NCI-H524 (cell line): Measurements from ENCODE around the gene RNF43.
A peak's percentile ranks its signal among the peaks of the same experiment; 100 is the strongest.

ENCODE experiments used
- DNase-seq, 2 experiments: peaks; one replicate each; lab custom pipeline; 2025; lab: John Stamatoyannopoulos, UW

The RNF43 gene

DNA sequence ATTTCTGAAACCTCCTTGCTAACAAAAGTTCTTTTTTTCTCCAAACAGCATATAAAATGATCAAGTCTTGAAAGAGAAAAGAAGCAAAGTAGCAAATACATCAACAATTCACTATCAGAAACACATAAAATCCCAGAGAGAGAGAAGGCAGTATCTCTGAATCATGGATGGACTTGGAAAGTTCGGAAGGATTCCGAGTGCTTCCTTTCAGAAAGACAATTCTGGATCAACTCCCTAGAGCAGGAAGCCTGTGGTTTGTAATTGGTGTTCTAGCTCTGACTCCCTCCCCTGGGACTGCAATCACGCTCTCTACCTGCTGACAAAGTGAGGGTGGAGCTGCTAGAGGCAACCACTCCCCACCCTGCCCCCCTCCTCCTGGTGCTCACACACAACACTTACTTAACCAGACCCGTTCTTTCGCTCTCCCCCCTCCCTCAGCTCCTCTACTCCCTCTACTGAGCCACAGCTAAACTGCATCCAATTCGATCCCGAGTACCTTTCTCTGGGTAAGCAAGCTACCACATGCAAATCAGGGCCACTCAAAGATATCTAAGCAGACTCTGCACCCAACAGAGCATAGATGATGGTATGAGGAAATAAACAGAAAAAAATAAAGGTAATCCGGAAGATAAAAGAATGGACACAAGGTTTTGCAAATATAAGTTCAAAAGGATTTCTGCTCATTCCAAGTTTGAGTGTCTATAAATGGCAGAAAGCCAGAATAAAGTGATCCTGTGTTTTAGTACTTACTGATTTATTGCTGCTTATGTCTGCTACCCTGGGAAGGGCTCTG, at the start of gene RNF43:
RNF43 (minus strand) TSS at position 235 of the 793 bp plus-strand sequence. CDS start 1,957 bp downstream, outside the sequence.
- peak; percentile 91 to 97 for DNase-seq

DNA sequence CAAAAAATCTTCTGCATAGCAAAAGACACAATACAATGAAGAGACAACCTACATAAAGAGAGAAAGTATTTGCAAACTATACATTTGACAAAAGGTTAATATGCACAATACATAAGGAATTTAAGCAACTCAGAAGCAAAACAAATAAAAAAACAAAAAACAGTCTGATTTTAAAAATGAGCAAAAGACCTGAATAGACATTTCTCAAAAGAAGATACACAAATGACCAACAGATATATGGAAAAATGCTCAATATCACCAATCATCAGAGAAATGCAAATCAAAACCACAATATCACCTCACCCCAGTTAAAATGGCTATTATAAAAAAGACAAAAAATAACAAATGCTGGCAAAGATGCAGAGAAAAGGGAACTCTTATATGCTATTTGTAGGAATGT, 38.2 kb upstream of the RNF43 start:
- no peak for DNase-seq

DNA sequence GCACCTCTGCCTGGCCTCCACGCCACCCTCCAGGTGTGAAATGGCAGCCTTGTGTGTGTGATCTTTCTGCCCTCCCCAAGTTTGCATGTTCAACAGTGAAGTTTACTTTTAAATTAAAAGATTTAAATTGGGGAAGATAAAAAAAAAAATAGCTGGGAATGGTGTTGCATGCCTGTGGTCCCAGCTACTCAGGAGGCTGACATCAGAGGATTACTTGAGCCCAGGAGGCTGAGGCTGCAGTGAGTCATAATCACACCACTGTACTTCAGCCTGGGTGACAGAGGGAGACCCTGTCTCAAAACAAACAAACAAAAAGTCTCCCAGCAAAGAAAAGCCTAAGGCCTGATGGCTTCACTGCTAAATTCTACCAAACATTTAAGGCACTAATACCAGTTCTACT, 35.4 kb upstream of the RNF43 start:
- no peak for DNase-seq

DNA sequence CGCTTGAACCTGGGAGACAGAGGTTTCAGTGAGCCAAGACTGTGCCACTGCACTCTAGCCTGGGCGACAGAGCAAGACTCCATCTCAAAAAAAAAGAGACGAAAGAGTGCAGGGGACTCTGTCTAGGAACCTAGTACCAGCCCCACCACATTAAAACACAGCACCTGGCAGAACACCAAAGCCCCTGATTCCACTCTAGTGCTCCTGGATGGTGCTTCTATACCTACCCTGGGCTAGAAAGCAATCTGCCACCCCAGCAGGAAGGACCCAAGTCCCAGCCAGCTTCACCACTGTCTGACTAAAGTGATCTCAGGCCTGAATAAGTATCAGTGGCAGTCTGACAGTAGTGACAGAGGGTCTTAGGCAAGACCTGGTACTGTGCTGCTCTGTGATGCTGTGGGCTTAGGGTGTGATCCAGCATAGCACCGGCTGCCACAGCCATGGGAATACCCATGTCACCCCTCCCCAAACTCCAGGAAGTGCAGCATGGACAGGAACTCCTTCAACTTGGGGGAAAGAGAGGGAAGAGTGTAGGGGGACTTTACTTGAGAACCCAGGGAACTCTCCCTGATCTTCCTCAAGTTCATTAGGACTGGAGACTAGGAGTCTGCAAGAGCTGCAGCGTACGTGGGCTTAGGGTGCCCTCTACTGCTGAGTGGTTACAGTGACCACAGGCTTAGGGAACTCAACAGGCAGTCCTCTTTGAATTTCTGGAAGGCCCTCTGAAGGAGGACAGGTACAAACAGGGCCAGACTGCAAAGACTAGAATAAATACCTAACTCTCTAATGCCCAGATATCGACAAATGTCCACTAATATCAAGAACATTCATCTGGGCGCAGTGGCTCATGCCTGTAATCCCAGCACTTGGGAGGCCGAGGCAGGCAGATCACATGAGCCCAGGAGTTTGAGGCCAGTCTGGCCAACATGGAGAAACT, 30.0 kb upstream of the RNF43 start:
- peak; percentile 74 to 93 for DNase-seq

DNA sequence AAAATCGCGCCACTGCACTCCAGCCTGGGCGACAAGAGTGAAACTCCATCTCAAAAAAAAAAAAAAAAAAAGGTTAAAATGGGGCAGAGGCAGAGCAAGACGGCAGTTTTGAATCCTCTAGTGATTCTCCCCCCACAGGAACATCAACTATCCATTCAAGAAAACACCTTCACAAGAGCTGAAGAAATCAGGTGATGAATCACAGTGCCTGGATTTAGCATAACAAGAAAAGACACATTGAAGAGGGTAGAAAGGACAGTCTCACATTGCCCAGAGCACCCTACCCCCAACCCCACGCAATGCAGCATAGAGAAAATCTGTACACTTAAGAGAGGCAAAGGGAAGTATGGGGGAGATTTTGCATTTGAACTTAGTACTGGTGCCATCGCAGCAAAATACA, 28.8 kb upstream of the RNF43 start:
- no peak for DNase-seq

DNA sequence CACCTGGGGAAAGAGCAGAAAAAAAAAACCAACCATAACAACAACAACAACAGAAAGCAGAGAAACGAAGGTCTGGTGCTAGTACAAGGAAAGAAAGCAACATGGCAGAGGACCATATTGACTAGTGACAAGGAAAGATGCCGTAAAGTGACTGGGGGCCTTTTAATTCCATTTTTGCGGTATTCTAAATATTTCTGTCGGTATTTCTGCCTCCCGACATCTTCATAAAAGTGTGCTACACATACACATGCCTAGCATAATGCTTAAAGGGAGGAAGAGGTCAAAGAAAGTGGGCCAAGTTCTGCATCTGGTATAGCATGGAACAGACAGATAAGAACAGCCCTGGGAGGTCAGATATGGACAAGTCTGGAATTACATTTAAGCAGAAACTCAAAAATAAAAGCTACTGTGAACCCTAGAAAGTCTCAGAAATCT, 19.5 kb upstream of the RNF43 start:
- DNase-seq, result no peak

DNA sequence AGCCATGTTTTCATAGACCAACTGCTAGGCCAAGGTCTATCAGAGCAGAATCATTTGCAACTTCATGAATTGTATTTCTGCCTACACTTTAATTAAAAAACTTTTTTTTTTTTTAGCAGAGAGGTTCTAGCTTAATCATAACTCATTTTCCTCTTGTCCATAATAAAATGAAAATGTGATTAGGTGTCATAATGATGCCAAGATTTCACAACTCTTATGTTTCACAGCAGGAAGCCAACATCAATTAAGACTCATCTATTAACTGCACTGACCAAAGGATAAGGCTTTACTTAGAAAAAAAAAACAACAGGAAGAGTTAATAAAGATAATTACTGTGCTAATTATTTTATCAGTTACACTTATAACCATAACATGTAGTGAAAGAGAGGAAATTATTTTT, 18.9 kb upstream of the RNF43 start:
- no peak for DNase-seq

DNA sequence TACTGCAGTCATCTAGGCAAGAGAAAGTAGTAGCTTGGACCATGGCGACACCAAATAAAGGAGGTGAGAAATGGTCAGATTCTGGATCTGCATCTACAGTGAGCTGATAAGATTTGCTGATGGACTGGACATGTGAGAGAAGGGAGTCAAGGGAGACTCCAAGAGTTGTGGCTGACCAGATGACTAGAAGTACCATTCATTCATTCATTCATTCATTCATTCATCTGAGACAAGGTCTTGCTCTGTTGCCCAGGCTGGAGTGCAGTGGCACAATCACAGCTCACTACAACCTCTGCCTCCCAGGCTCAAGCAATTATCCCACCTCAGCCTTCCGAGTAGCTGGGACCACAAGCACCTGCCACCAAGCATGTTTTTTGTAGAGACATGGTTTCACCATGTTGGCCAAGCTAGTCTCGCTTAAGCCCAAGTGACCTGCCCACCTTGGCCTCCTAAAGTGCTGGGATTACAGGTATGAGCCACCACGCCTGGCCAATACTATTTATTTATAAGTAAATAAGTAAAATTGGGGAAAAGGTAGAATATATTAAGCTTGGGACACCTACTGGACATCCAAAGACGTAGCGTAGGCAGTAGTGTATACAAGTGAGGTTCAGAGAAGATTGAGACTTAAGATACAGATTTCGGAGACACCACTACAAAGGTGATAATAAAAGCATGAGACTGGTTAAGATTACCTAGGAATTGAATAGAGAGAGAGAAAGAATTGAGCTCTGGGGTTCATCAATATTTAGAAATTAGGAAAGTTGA, 15.7 kb upstream of the RNF43 start:
- DNase-seq, result no peak

DNA sequence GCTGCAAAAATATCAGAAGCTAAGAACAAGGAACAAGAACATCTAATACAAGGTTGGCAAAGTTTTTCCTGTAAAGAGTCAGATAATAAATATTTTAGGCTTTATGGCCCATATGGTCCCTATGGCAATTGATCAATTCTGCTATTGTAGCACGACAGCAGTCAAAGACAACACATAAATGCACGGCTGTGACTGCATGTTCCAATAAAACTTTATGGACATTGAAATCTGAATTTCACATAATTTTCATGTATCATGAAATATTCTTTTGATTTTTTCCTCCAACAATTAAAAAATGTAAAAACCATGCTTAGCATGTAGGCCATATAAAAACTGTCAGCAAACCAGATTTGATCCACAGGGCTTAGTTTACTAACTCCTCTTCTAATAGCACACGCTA, 10.5 kb upstream of the RNF43 start:
- DNase-seq, result no peak

DNA sequence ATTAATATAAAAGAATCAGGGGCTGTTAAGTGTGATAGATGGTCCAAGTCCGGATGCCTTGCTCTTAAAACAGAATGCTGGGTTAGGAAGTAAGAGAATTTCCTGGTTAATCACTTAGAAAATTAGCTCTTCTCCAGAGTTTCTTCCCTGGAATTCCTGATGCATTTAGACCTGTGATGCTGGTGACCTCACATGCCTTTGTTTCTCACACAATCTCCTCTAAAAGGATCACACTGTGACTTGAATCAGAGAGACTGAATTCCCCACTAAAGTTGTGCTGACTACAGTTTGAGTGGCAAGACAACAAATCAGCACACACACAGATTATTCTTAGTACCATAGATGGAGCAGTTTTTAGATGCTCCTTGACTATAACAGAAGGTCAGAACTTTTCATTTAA, 4.4 kb upstream of the RNF43 start:
- no peak for DNase-seq

DNA sequence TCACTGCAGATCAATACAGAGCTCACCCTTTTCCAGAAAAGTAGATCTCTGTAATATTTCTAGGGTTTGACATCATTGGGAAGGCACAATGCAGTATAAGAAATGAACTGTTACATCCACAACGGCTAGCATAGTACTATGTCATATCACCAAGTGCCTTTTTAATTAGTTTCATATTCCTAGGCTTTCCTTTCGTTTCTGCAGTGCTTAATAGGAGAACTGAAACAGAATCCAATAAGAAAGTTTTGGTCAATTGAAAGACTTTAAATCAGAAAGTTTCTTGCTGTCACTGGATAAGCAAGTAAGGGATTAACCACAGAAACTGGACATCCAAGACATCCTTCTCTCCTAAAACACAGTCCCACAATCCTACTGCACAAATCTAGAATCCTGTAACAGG, 3.5 kb upstream of the RNF43 start:
- DNase-seq, result no peak

DNA sequence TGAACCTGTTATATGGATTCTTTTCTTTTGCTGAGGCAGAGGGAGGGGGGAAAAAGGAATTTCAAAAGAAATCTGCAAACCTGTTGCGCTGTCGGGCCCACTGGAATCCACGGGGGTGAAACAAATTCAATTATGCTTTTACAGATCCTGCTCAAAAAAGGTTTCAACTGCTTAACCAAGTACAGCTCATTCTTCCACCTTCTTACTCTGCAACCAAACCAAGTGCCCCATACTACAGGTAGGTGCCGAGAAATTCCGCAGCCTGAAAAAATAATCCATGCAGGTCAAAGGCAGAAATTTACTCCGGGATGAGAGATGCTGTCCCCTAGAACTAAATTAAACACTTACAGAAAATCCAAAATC, 416 bp downstream of the RNF43 start:
- no peak for DNase-seq

DNA sequence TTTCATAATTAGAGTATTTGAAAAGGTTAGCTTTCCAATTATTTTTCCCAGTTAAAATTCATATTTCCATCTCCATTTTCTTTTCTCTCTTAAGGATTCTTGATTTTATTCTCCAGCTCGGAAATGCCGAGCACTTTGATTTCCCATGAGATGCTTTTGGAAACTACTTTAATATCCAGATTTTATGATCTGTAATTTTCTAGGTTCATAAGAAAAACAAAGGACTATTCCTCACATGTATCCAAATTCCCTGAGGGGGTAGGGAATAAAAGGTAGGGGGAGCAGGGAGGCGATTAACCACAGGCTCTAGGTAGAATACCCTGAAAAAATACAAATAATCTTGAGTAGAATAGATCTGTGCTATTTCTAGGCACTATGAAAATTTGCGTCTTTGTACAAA, 938 bp downstream of the RNF43 start:
- DNase-seq, result no peak

DNA sequence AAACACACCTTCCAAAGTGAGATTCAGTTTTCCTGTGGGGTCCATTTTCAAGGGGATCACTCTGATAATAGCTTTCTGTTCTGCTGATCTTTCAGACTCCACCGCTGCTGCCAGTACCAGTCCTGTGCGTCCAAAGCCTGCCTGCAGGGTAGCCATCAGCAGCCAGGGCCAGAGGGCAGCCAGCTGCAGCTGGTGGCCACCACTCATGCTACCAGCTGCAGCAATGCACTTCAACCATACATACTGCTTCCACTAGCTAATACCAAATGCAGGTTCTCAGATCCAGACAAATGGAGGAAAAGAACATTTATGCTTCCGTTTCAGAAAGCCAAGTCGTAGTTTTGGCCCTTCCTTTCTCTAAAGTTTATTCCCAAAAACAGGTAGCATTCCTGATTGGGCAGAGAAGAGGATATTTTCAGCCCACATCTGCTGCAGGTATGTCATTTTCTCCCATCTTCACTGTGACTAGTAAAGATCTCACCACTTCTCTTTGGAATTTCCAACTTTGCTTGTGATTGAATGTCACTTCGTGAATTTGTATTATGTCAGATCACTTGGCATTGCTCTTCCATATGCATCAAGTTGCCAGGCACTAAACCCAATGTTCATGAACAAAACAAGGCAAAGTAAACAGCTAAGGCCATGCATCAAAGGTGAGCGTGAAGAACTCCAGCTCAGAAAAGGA, 1.8 kb downstream of the RNF43 start:
- peak in 1 of 2 experiments; percentile 51 for DNase-seq

DNA sequence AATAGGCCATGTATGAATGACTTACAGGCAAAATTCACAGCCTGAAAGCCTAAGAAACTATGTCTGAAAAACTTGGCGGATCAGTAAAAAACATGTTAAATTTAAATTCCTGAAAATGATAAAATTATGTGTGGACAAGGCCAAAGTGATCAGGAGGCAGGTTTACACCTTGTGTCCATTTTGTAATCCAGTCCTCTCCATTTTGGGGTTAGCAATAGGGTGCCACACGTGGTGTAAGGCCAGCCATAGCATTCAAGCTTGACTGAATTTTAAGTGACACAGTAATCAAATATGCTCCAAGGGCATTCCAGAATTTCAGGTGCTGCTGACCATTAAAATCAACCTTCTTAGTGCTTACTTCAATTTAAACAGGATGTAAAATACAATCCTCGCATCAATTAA, 2.7 kb downstream of the RNF43 start:
- peak; percentile 26 to 44 for DNase-seq

DNA sequence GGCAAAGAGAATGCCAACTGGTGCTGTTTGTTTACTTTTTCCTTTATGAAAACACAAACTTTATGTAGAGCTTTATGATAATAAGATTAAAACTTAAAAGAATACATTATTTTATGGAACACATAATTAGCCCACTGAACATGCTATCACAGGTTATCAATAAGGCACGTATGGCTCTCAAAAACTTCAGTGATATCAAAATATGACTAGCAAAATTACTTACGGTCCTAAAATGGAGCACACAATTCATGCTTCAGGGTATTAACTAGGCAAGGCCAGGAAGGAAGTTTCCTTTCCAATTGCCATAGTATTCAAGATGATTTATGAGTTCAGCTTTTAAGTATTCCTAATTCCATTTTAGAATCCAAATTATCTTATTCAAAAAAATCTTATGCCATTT, 3.6 kb downstream of the RNF43 start:
- DNase-seq, result no peak

DNA sequence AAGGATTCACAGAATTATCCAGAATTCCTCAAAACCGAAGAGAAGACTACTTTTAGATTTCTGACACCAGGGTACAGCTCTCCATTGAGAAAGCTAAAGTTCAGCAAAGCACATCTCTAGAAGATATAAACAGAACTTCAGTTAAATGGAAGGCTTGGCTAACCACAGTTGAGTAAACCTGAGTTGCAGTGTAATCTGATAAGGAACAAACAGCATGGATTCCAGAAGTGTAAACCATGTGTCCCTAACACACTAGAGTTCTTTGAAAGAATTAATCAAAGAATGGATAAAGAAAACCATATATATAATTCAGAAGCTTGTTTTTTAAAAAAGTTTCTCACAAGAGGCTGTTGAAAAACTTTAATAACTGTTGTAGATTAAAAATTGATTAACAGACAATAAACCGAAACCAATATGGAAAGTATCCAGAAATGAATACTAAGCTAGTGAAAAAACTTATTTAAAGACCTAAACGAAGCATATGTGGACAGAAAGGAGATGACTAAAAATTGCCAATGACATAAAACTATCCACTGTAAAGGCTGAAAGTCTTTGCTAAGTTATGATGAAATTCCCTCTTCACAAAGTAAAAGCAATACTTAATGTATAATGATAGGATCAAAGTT, 4.3 kb downstream of the RNF43 start:
- no peak for DNase-seq

DNA sequence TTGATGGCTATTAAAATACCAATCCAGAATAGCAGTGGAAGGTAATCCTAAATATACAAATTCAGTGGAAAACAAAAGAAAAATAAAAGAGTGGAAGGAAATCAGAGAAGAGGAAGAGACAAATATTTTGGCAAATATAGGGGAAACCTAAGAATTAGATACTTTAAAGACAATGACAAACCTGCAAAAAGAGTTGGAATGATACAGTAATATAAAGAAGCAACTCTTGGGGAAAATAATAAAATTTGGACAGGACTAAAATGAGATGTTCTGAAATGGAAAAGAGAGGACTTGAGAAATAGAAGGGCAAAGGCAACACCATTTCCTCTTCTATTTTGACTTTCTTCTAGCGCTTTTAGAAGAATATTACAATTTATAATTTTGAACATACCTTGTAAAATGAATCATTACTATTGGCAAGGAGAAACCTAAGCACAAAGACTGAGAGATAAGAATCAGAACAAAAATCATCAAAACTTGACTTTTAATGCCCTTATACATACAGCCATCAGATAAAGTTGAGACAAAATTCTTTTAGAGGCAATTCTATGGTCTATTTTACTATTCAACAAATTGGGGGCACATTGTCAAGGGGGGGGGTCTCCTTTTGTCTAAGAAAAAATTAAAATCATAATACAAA, 5.2 kb downstream of the RNF43 start:
- no peak for DNase-seq

DNA sequence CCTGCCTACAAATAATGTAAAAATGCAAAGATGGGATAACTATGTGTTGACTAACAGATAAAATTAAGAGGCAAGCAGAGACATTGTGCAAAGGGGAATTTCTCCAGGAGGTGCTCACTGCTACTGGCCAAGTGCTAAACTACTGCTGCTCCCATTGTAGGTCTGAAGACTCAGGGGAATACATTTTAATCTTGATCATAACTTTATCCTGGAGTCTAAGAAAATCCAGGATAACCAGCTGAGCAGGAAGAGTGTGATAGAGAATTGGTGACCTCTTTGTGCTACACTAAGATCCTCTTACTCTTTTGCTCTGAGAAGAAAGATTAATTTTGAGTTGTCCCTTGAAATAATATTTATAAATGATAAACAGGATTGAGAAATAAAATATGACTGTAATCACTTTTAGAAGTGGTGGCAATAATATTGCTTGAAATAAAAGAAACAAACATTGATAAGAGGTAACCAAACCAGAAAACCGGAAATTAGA, 5.9 kb downstream of the RNF43 start:
- no peak for DNase-seq

DNA sequence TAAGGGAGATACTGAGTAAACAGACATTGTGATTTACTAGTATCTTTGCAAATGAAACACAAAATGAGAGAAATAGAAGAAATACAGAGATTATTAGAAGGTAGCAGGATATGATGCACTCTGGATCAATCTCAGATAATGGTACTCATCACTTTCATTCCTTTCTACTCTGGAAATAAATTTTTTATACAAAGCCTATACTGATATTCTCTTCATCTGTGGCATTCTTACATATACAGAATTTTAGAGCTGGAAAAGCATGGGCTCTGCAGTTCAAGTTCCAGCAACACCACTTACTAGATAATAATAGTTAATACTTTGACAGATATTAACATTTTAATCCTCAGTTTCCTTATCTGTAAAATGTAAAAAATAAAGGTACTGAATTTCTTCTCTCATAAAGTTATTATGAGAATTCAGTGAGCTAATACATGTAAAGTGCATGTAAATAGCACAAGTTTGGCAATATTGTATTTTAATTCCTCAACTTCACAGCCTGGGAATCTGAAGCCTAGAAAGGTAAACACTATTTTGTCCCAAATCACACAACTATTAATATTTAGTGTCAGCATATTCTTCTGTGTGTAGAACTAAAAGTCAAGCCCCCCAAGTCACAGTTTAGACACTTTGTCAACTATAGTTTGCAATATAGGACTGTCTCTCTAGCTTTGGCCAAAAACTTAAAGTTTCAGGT, 6.5 kb downstream of the RNF43 start:
- DNase-seq, result no peak
